NT2/D1 (cell line): ENCODE data around the gene SLC29A2.

ENCODE experiments used
- SUZ12 ChIP-seq: IDR thresholded peaks from 2 replicates; pipeline ENCODE4 v1.6.1; 2011; ENCODE audit not compliant: insufficient read length, insufficient read depth; ENCODE audit errors: extremely low read depth
- ZNF274 ChIP-seq: IDR thresholded peaks from 2 replicates; pipeline ENCODE4 v1.6.1; 2011; ENCODE audit warnings: mild to moderate bottlenecking, low read depth, low read length

DNA sequence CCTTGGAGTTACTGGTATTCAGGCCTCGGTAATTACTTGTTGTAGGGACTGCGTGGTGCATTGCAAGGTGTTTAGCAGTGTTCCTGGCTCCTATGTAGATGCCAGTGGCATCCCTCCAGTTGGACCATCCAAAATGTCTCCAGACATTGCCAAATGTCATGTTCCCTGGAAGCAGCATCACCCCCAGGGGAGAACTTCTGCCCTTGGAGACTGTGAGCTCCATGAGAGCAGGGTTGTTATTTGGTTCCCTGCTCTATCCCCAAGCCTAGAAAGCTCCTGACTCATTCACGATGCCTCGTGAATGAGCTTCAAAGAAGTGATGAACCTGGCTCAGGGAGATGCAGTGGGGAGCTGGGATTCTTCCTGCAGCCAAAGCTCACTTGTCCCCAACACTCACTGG, 50.0 kb downstream of the SLC29A2 start:
- TF ChIP-seq ZNF274 (no peak), SUZ12 (no peak)
